Esophagus (tissue), 2 donors: ENCODE data around the gene ARHGEF3. TPM values are rescaled to one million over a fixed set of nuclear protein-coding genes. Genes with fewer than 3 reads are reported as not detected.

Experiments
- H3K27ac ChIP-seq, 2 donors: one replicate each; pipeline ENCODE4 v1.5.1; 2013; ENCODE audit warnings: low read depth in 2 of 2, mild to moderate bottlenecking in 2 of 2, inconsistent platforms in 1 of 2, low read length in 1 of 2, moderate library complexity in 1 of 2
- H3K27me3 ChIP-seq, 2 donors: one replicate each; pipeline ENCODE4 v1.6.1; 2013; ENCODE audit warnings: low read length in 2 of 2, control low read depth in 1 of 2, mild to moderate bottlenecking in 1 of 2; ENCODE audit not compliant: insufficient read depth in 2 of 2, control insufficient read depth in 1 of 2
- H3K36me3 ChIP-seq, 2 donors: one replicate each; pipeline ENCODE4 v1.6.1; 2013; ENCODE audit warnings: low read length in 1 of 2; ENCODE audit not compliant: control insufficient read depth in 2 of 2, insufficient read depth in 2 of 2
- H3K4me1 ChIP-seq, 2 donors: one replicate each; pipeline ENCODE4 v1.6.1; 2013; ENCODE audit warnings: low read length in 1 of 2; ENCODE audit not compliant: control insufficient read depth in 2 of 2, insufficient read depth in 2 of 2
- H3K4me3 ChIP-seq, 2 donors: one replicate each; pipeline ENCODE4 v1.5.1; 2013; ENCODE audit warnings: low read length in 2 of 2, mild to moderate bottlenecking in 2 of 2, low read depth in 1 of 2, moderate library complexity in 1 of 2
- H3K9me3 ChIP-seq, 2 donors: one replicate each; pipeline ENCODE4 v1.6.1; 2013; ENCODE audit warnings: mild to moderate bottlenecking in 2 of 2, low read depth in 1 of 2, low read length in 1 of 2, moderate library complexity in 1 of 2; ENCODE audit not compliant: control insufficient read depth in 2 of 2, insufficient read depth in 1 of 2
- WGBS, 2 donors: extraction: QIAGEN DNeasy Blood & Tissue Kit; methylation state at CpG; one replicate each; pipeline ENCODE4 v1.1.7; 2013; 5-methylcytosine and 5-hydroxymethylcytosine counted together
- polyA plus RNA-seq, 2 donors: library from polyadenylated mRNA; stranded (reverse); fragments of 200-250 nt; gene quantifications; one replicate each; pipeline ENCODE4 v1.2.3, GENCODE V29; 2013
- donor health status: healthy with polysubstance abuse.
- donor health status: Bipolar disorder and iron deficiency.

Gene ARHGEF3
- polyA plus RNA-seq, 2 donors = 11.1 to 13.2 TPM

GRCh38 chr3:56811546-56812202 lies 9.9 kb upstream of the ARHGEF3 start:
- H3K9me3 ChIP-seq = no peaks in the 10 kb centered on the region
- 72 to 79% methylated on average over 5 of the region's 5 CpGs for WGBS, 2 donors
- H3K4me3 ChIP-seq = no peak overlapping the region
- H3K4me1 ChIP-seq = peaks cover 0 to 3% of the 10 kb centered on the region in 2 donors
- H3K27me3 ChIP-seq = no peaks in the 10 kb centered on the region
- H3K27ac ChIP-seq = peak overlapping the region; percentile 44 to 59
- no peaks in the 10 kb centered on the region for H3K36me3 ChIP-seq

- no peaks in the 10 kb centered on the region for H3K27me3 ChIP-seq
- H3K4me1 ChIP-seq = peaks cover 0 to 5% of the 10 kb centered on the region in 2 donors
- H3K9me3 ChIP-seq = no peaks in the 10 kb centered on the region
- WGBS, 2 donors = 53 to 61% methylated on average over 6 of the region's 6 CpGs
- H3K36me3 ChIP-seq = no peaks in the 10 kb centered on the region
- peak overlapping the region; percentile 44 to 59 for H3K27ac ChIP-seq
- no peak overlapping the region for H3K4me3 ChIP-seq
Measured at GRCh38 chr3:56810577-56811545, 9.1 kb upstream of the ARHGEF3 start.

GRCh38 chr3:56806407-56806806 lies 4.7 kb upstream of the ARHGEF3 start:
- no peak overlapping the region for H3K4me3 ChIP-seq
- no peaks in the 10 kb centered on the region for H3K27me3 ChIP-seq
- H3K27ac ChIP-seq = no peak overlapping the region
- 70 to 85% methylated on average over 5 of the region's 5 CpGs for WGBS, 2 donors
- H3K36me3 ChIP-seq = no peaks in the 10 kb centered on the region
- no peaks in the 10 kb centered on the region for H3K9me3 ChIP-seq
- H3K4me1 ChIP-seq = peaks cover 0 to 7% of the 10 kb centered on the region in 2 donors

GRCh38 chr3:56802790-56803189 lies 1.0 kb upstream of the ARHGEF3 start:
- Histone ChIP-seq H3K4me1 (peaks cover 0 to 14% of the 10 kb centered on the region in 2 donors), H3K4me3 (no peak overlapping the region), H3K27me3 (no peaks in the 10 kb centered on the region), H3K9me3 (no peaks in the 10 kb centered on the region), H3K27ac (no peak overlapping the region), H3K36me3 (no peaks in the 10 kb centered on the region)
- WGBS, 2 donors = 77 to 88% methylated on average over 1 of the region's 1 CpG

- peaks cover 0 to 14% of the 10 kb centered on the region in 2 donors for H3K4me1 ChIP-seq
- H3K36me3 ChIP-seq = no peaks in the 10 kb centered on the region
- H3K27ac ChIP-seq = no peak overlapping the region
- 38 to 41% methylated on average over 8 of the region's 8 CpGs for WGBS, 2 donors
- peak overlapping the region; percentile 61 to 80 for H3K4me3 ChIP-seq
- H3K27me3 ChIP-seq = no peaks in the 10 kb centered on the region
- no peaks in the 10 kb centered on the region for H3K9me3 ChIP-seq
Measured at GRCh38 chr3:56802378-56802745, 613 bp upstream of the ARHGEF3 start.

GRCh38 chr3:56800832-56801661 lies 702 bp downstream of the ARHGEF3 start:
- 19 to 27% methylated on average over 19 of the region's 19 CpGs for WGBS, 2 donors
- Histone ChIP-seq H3K4me1 (peaks cover 0 to 13% of the 10 kb centered on the region in 2 donors), H3K36me3 (no peaks in the 10 kb centered on the region), H3K9me3 (no peaks in the 10 kb centered on the region), H3K4me3 (peak overlapping the region; percentile 61 to 80), H3K27me3 (no peaks in the 10 kb centered on the region), H3K27ac (peak overlapping the region; percentile 55 to 65)

- H3K4me3 ChIP-seq = peak overlapping the region; percentile 61 to 80
- H3K27ac ChIP-seq = peak overlapping the region; percentile 55 to 65
- H3K27me3 ChIP-seq = no peaks in the 10 kb centered on the region
- 27 to 34% methylated on average over 10 of the region's 10 CpGs for WGBS, 2 donors
- H3K4me1 ChIP-seq = peaks cover 0 to 13% of the 10 kb centered on the region in 2 donors
- H3K9me3 ChIP-seq = no peaks in the 10 kb centered on the region
- H3K36me3 ChIP-seq = no peaks in the 10 kb centered on the region
Measured at GRCh38 chr3:56800130-56800831, 1.5 kb downstream of the ARHGEF3 start.

GRCh38 chr3:56799251-56799882 lies 2.4 kb downstream of the ARHGEF3 start:
- WGBS, 2 donors = 9% methylated on average over 7 of the region's 7 CpGs
- peaks cover 0 to 10% of the 10 kb centered on the region in 2 donors for H3K4me1 ChIP-seq
- H3K36me3 ChIP-seq = no peaks in the 10 kb centered on the region
- H3K4me3 ChIP-seq = peak overlapping the region; percentile 35 to 44
- H3K27ac ChIP-seq = peak overlapping the region in 1 of 2 donors; percentile 36
- H3K9me3 ChIP-seq = no peaks in the 10 kb centered on the region
- no peaks in the 10 kb centered on the region for H3K27me3 ChIP-seq
